ENCODE results near the gene DPEP1.
"Not testable (repeated sequence)": the region's sequence is repeated elsewhere in the genome, so short reads cannot be mapped to it uniquely, and the experiment has no call there.

DPEP1 gene

DNA sequence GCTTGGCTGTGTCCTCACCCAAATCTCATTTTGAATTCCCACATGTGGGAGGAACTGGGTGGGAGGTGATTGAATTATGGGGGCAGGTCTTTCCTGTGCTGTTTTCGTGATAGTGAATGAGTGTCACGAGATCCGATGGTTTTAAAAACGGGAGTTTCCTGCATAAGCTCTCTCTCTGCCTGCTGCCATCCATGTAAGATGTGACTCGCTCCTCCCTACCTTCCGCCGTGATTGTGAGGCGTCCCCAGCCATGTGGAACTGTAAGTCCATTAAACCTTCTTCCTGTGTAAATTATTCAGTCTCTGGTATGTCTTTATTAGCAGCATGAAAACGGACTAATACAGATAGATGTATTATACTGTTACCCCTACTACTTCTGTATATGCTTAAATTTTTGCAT is 47.8 kb downstream of the DPEP1 start:
- H3K9me2 ChIP-seq (replicated peaks; ENCODE audit: insufficient read depth, low read length), result no peaks in the 10 kb centered on the region
- H3K27me3 ChIP-seq (replicated peaks; ENCODE audit: insufficient read depth, low read length), result no peaks in the 10 kb centered on the region
- peaks cover 25% of the 10 kb centered on the region for H3K79me2 ChIP-seq (ENCODE audit: low read length)
- H3K4me1 ChIP-seq (ENCODE audit: low read length), result no peaks in the 10 kb centered on the region
- no peaks in the 10 kb centered on the region for H3K9me3 ChIP-seq (replicated peaks; ENCODE audit: insufficient read depth, low read length)
- no peak overlapping the region for H3K9ac ChIP-seq (ENCODE audit: low read length)
- no peak for DNase-seq
- H3K4me2 ChIP-seq (ENCODE audit: low read depth, low read length), result no peak overlapping the region
- no peaks in the 10 kb centered on the region for H3F3A ChIP-seq (ENCODE audit: insufficient read depth, low read length)
- H3K36me3 ChIP-seq (replicated peaks; ENCODE audit: insufficient read depth, low read length), result no peaks in the 10 kb centered on the region; the same call in 1 of the 2 replicates
- no peak overlapping the region for H3K4me3 ChIP-seq (ENCODE audit: low read length)
- no peak for TF ChIP-seq EZH2phosphoT487 (IDR thresholded peaks at IDR 0.05; ENCODE audit: low read length)
- no peak for TF ChIP-seq EZH2 (optimal IDR thresholded peaks at IDR 0.05; ENCODE audit: low read depth, low read length)
- TF ChIP-seq, protein P1, sequence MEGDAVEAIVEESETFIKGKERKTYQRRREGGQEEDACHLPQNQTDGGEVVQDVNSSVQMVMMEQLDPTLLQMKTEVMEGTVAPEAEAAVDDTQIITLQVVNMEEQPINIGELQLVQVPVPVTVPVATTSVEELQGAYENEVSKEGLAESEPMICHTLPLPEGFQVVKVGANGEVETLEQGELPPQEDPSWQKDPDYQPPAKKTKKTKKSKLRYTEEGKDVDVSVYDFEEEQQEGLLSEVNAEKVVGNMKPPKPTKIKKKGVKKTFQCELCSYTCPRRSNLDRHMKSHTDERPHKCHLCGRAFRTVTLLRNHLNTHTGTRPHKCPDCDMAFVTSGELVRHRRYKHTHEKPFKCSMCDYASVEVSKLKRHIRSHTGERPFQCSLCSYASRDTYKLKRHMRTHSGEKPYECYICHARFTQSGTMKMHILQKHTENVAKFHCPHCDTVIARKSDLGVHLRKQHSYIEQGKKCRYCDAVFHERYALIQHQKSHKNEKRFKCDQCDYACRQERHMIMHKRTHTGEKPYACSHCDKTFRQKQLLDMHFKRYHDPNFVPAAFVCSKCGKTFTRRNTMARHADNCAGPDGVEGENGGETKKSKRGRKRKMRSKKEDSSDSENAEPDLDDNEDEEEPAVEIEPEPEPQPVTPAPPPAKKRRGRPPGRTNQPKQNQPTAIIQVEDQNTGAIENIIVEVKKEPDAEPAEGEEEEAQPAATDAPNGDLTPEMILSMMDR (IDR thresholded peaks at IDR 0.05; ENCODE audit: low read length), result no peak
- no peak overlapping the region for H2AFZ ChIP-seq (ENCODE audit: low read length)
- H3K27ac ChIP-seq (ENCODE audit: low read length), result no peak overlapping the region
- no peaks in the 10 kb centered on the region for H4K20me1 ChIP-seq (ENCODE audit: insufficient read depth, low read length)

DNA sequence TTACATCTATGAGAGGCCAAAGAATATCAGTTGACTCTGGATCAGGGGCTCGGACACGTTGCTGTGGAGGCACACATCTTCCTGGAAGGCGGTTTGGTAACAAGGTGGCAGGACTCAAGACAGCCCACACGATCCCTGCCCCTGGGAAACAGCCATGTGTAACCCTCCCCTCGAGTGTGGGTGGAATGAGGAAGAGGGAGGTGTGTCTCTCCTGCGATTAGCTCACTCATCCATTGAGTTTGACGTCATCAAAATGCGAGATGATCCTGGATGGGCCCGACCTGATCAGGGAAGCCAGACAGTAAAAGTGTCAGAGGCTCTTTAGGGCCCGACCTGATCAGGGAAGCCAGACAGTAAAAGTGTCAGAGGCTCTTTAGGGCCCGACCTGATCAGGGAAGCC is 50.8 kb downstream of the DPEP1 start:
- not testable (repeated sequence) for H3K79me2 ChIP-seq (ENCODE audit: low read length); H2AFZ ChIP-seq (ENCODE audit: low read length); H3F3A ChIP-seq (ENCODE audit: insufficient read depth, low read length); H3K9me2 ChIP-seq (replicated peaks; ENCODE audit: insufficient read depth, low read length); H3K27me3 ChIP-seq (replicated peaks; ENCODE audit: insufficient read depth, low read length); H3K4me2 ChIP-seq (ENCODE audit: low read depth, low read length); H3K9ac ChIP-seq (ENCODE audit: low read length); H3K4me1 ChIP-seq (ENCODE audit: low read length); H3K4me3 ChIP-seq (ENCODE audit: low read length); H4K20me1 ChIP-seq (ENCODE audit: insufficient read depth, low read length); DNase-seq; H3K27ac ChIP-seq (ENCODE audit: low read length); H3K36me3 ChIP-seq (replicated peaks; ENCODE audit: insufficient read depth, low read length); H3K9me3 ChIP-seq (replicated peaks; ENCODE audit: insufficient read depth, low read length)

GRCh38 chr16:89667000-89667399 is 53.6 kb downstream of the DPEP1 start:
- not testable (repeated sequence) for H3K4me2 ChIP-seq (ENCODE audit: low read depth, low read length); H3F3A ChIP-seq (ENCODE audit: insufficient read depth, low read length); H3K27ac ChIP-seq (ENCODE audit: low read length); H3K9me2 ChIP-seq (replicated peaks; ENCODE audit: insufficient read depth, low read length); H2AFZ ChIP-seq (ENCODE audit: low read length); H3K36me3 ChIP-seq (replicated peaks; ENCODE audit: insufficient read depth, low read length); H3K27me3 ChIP-seq (replicated peaks; ENCODE audit: insufficient read depth, low read length); H3K9ac ChIP-seq (ENCODE audit: low read length); H3K4me1 ChIP-seq (ENCODE audit: low read length); H3K79me2 ChIP-seq (ENCODE audit: low read length); H3K4me3 ChIP-seq (ENCODE audit: low read length); H3K9me3 ChIP-seq (replicated peaks; ENCODE audit: insufficient read depth, low read length); H4K20me1 ChIP-seq (ENCODE audit: insufficient read depth, low read length)
- peak; percentile 12 for DNase-seq
- TF ChIP-seq, protein P1 (IDR thresholded peaks at IDR 0.05; ENCODE audit: low read length), result peak; percentile 27

DNA sequence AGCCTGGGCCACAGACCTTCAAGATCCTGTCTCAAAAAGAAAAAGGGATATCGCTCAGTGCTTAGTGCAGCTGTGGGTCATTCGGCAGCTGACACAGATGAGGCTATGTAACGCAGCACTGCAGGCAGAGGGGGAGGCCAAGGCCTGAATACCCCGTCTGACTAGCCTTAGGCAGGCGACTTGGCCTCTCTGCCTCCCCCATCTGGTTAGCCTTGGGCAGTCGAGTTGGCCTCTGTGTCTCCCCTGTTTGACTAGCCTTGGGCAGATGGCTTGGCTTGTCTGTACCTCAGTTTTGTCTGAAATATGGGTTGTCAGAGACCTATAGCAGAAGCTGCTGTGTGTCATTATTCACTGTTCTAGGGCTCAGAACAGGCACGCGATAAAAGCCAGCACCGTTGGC is 54.2 kb downstream of the DPEP1 start:
- Histone ChIP-seq H4K20me1 (ENCODE audit: insufficient read depth, low read length) (no peaks in the 10 kb centered on the region), H2AFZ (ENCODE audit: low read length) (no peak overlapping the region), H3K4me1 (ENCODE audit: low read length) (no peaks in the 10 kb centered on the region), H3K79me2 (ENCODE audit: low read length) (no peaks in the 10 kb centered on the region), H3K4me2 (ENCODE audit: low read depth, low read length) (no peak overlapping the region), H3K9ac (ENCODE audit: low read length) (no peak overlapping the region), H3K9me3 (replicated peaks; ENCODE audit: insufficient read depth, low read length) (no peaks in the 10 kb centered on the region), H3K36me3 (replicated peaks; ENCODE audit: insufficient read depth, low read length) (no peaks in the 10 kb centered on the region), H3F3A (ENCODE audit: insufficient read depth, low read length) (no peaks in the 10 kb centered on the region), H3K27me3 (replicated peaks; ENCODE audit: insufficient read depth, low read length) (no peaks in the 10 kb centered on the region), H3K4me3 (ENCODE audit: low read length) (no peak overlapping the region), H3K9me2 (replicated peaks; ENCODE audit: insufficient read depth, low read length) (no peaks in the 10 kb centered on the region), H3K27ac (ENCODE audit: low read length) (no peak overlapping the region)
- TF ChIP-seq, protein P1 (IDR thresholded peaks at IDR 0.05; ENCODE audit: low read length), result no peak
- TF ChIP-seq EZH2 (optimal IDR thresholded peaks at IDR 0.05; ENCODE audit: low read depth, low read length) (no peak), EZH2phosphoT487 (IDR thresholded peaks at IDR 0.05; ENCODE audit: low read length) (no peak)
- DNase-seq, result no peak

Data from MM.1S (cell line).